MM.1S (cell line): ENCODE measurements around the gene MAGI2.

ENCODE experiments used
- DNase-seq: peaks from one replicate; pipeline ENCODE4 v3.0.0-alpha.2; 2015
- H2AFZ ChIP-seq: fragments of 300-600 bp; sonication (generic); 2 replicates; pipeline ENCODE4 v1.6.0; 2016; ENCODE audit warnings: antibody characterized with exemption, low read length
- H3F3A ChIP-seq: fragments of 300-600 bp; sonication (generic); 2 replicates; pipeline ENCODE4 v1.6.1; 2016; ENCODE audit warnings: mild to moderate bottlenecking, antibody characterized with exemption, low read length, moderate library complexity, mixed read lengths; ENCODE audit not compliant: insufficient read depth
- H3K27ac ChIP-seq: fragments of 300-600 bp; sonication (generic); 2 replicates; pipeline ENCODE4 v1.5.1; 2016; ENCODE audit warnings: mild to moderate bottlenecking, low read length
- H3K27me3 ChIP-seq: fragments of 300-600 bp; sonication (generic); replicated peaks from 2 replicates; pipeline ENCODE4 v1.6.0; 2016; ENCODE audit warnings: low read length; ENCODE audit not compliant: insufficient read depth
- H3K36me3 ChIP-seq: fragments of 300-600 bp; sonication (generic); replicated peaks from 2 replicates; pipeline ENCODE4 v1.6.1; 2016; ENCODE audit warnings: mild to moderate bottlenecking, low read length, mixed read lengths; ENCODE audit not compliant: insufficient read depth
- H3K4me1 ChIP-seq: fragments of 300-600 bp; sonication (generic); 2 replicates; pipeline ENCODE4 v1.6.1; 2016; ENCODE audit warnings: low read length, mixed read lengths
- H3K4me2 ChIP-seq: fragments of 300-600 bp; sonication (generic); 2 replicates; pipeline ENCODE4 v1.6.0; 2016; ENCODE audit warnings: low read depth, low read length
- H3K4me3 ChIP-seq: fragments of 300-600 bp; sonication (generic); 2 replicates; pipeline ENCODE4 v1.5.1; 2016; ENCODE audit warnings: low read length, mixed read lengths
- H3K79me2 ChIP-seq: fragments of 300-600 bp; sonication (generic); 2 replicates; pipeline ENCODE4 v1.6.1; 2016; ENCODE audit warnings: mixed run types, low read length, mixed read lengths
- H3K9ac ChIP-seq: fragments of 300-600 bp; sonication (generic); 2 replicates; pipeline ENCODE4 v1.6.1; 2016; ENCODE audit warnings: low read length, mixed read lengths
- H3K9me2 ChIP-seq: fragments of 300-600 bp; sonication (generic); replicated peaks from 2 replicates; pipeline ENCODE4 v1.6.1; 2016; ENCODE audit warnings: mild to moderate bottlenecking, low read length, mixed read lengths; ENCODE audit not compliant: insufficient read depth
- H3K9me3 ChIP-seq: fragments of 300-600 bp; sonication (generic); replicated peaks from 2 replicates; pipeline ENCODE4 v1.6.1; 2016; ENCODE audit warnings: mild to moderate bottlenecking, low read length, mixed read lengths; ENCODE audit not compliant: insufficient read depth
- H4K20me1 ChIP-seq: fragments of 300-600 bp; sonication (generic); 2 replicates; pipeline ENCODE4 v1.6.1; 2016; ENCODE audit warnings: mild to moderate bottlenecking, low read length, moderate library complexity, mixed read lengths; ENCODE audit not compliant: insufficient read depth
- CTCF ChIP-seq: fragments of 300-600 bp; sonication (generic); IDR thresholded peaks from 2 replicates; pipeline ENCODE4 v1.5.1; 2016; ENCODE audit warnings: antibody characterized with exemption, low read length, mixed read lengths
- EZH2 ChIP-seq: fragments of 300-600 bp; sonication (generic); optimal IDR thresholded peaks from 2 replicates; pipeline ENCODE3; 2017; ENCODE audit warnings: low read depth, mild to moderate bottlenecking, antibody characterized with exemption, low read length, mixed read lengths
- EZH2phosphoT487 ChIP-seq: fragments of 300-600 bp; sonication (generic); IDR thresholded peaks from 2 replicates; pipeline ENCODE4 v1.6.1; 2018; ENCODE audit warnings: antibody characterized with exemption, low read length

MAGI2 gene

GRCh38 chr7:78015574-78016260 lies 1437.8 kb downstream of the MAGI2 start:
- Histone ChIP-seq H3K79me2 (no peaks in the 10 kb centered on the region), H3K36me3 (no peaks in the 10 kb centered on the region), H3F3A (no peaks in the 10 kb centered on the region), H3K9me2 (no peaks in the 10 kb centered on the region), H3K4me1 (no peaks in the 10 kb centered on the region), H2AFZ (no peak overlapping the region), H3K27me3 (no peaks in the 10 kb centered on the region), H3K27ac (no peak overlapping the region), H3K4me3 (no peak overlapping the region), H3K9me3 (no peaks in the 10 kb centered on the region), H4K20me1 (no peaks in the 10 kb centered on the region), H3K9ac (no peak overlapping the region), H3K4me2 (no peak overlapping the region)
- TF ChIP-seq EZH2phosphoT487: no peak
- no peak for TF ChIP-seq CTCF
- TF ChIP-seq EZH2: no peak
- no peak for DNase-seq

- DNase-seq: no peak
- no peak overlapping the region for H2AFZ ChIP-seq
- no peaks in the 10 kb centered on the region for H3K9me3 ChIP-seq
- no peaks in the 10 kb centered on the region for H3K27me3 ChIP-seq
- no peak overlapping the region for H3K27ac ChIP-seq
- H3F3A ChIP-seq: no peaks in the 10 kb centered on the region
- no peaks in the 10 kb centered on the region for H3K36me3 ChIP-seq
- TF ChIP-seq CTCF (no peak), EZH2phosphoT487 (no peak), EZH2 (no peak)
- no peaks in the 10 kb centered on the region for H3K79me2 ChIP-seq
- no peaks in the 10 kb centered on the region for H4K20me1 ChIP-seq
- no peak overlapping the region for H3K4me2 ChIP-seq
- no peaks in the 10 kb centered on the region for H3K9me2 ChIP-seq
- no peak overlapping the region for H3K9ac ChIP-seq
- no peak overlapping the region for H3K4me3 ChIP-seq
- no peaks in the 10 kb centered on the region for H3K4me1 ChIP-seq
Observed at GRCh38 chr7:78014401-78014800, 1439.1 kb downstream of the MAGI2 start.

- no peak for DNase-seq
Observed at GRCh38 chr7:78013386-78013785, 1440.1 kb downstream of the MAGI2 start.

More at GRCh38 chr7:78013386-78013785, 1440.1 kb downstream of the MAGI2 start:
- TF ChIP-seq CTCF (no peak), EZH2 (no peak), EZH2phosphoT487 (no peak)
- Histone ChIP-seq H3K9ac (no peak overlapping the region), H3K4me3 (no peak overlapping the region), H3K79me2 (no peaks in the 10 kb centered on the region), H3K4me1 (no peaks in the 10 kb centered on the region), H3K9me2 (no peaks in the 10 kb centered on the region), H2AFZ (no peak overlapping the region), H3K9me3 (no peaks in the 10 kb centered on the region), H3K27me3 (no peaks in the 10 kb centered on the region), H3K4me2 (no peak overlapping the region), H4K20me1 (no peaks in the 10 kb centered on the region), H3K27ac (no peak overlapping the region), H3F3A (no peaks in the 10 kb centered on the region), H3K36me3 (no peaks in the 10 kb centered on the region)
